ENCODE results near the gene ZNF652.
"Not testable (repeated sequence)": the region's sequence is repeated elsewhere in the genome, so short reads cannot be mapped to it uniquely, and the experiment has no call there.

ZNF652 gene

GRCh38 chr17:49287481-49287880 is 74.6 kb downstream of the ZNF652 start:
- Histone ChIP-seq H3K4me2 (ENCODE audit: low read length) (no peak overlapping the region), H3K9me3 (ENCODE audit: insufficient read depth, low read length) (no peaks in the 10 kb centered on the region), H4K20me1 (ENCODE audit: insufficient read depth, low read length) (no peaks in the 10 kb centered on the region), H3K4me3 (ENCODE audit: low read length) (no peak overlapping the region), H3K27me3 (ENCODE audit: low read depth, low read length) (no peaks in the 10 kb centered on the region), H3K4me1 (ENCODE audit: low read length) (no peaks in the 10 kb centered on the region), H3K79me2 (ENCODE audit: low read length) (no peaks in the 10 kb centered on the region), H2AFZ (ENCODE audit: low read depth, low read length) (no peak overlapping the region), H3K27ac (ENCODE audit: low read length) (no peak overlapping the region), H3K9ac (ENCODE audit: low read length) (no peak overlapping the region), H3K36me3 (replicated peaks; ENCODE audit: low read depth, low read length) (no peaks in the 10 kb centered on the region)
- TF ChIP-seq CTCF (IDR thresholded peaks at IDR 0.05; ENCODE audit: low read depth, low read length) = no peak
- TF ChIP-seq EZH2phosphoT487 (IDR thresholded peaks at IDR 0.05; ENCODE audit: low read depth) = no peak

- not testable (repeated sequence) for H4K20me1 ChIP-seq (ENCODE audit: insufficient read depth, low read length); H3K27ac ChIP-seq (ENCODE audit: low read length); H3K4me1 ChIP-seq (ENCODE audit: low read length); H3K9ac ChIP-seq (ENCODE audit: low read length); H2AFZ ChIP-seq (ENCODE audit: low read depth, low read length); H3K4me2 ChIP-seq (ENCODE audit: low read length); H3K79me2 ChIP-seq (ENCODE audit: low read length); H3K36me3 ChIP-seq (replicated peaks; ENCODE audit: low read depth, low read length); H3K27me3 ChIP-seq (ENCODE audit: low read depth, low read length); H3K4me3 ChIP-seq (ENCODE audit: low read length); H3K9me3 ChIP-seq (ENCODE audit: insufficient read depth, low read length)
These were observed 75.6 kb downstream of the ZNF652 start for GRCh38 chr17:49286261-49286973.

- Histone ChIP-seq H3K4me2 (ENCODE audit: low read length) (no peak overlapping the region), H3K4me3 (ENCODE audit: low read length) (no peak overlapping the region), H3K4me1 (ENCODE audit: low read length) (no peaks in the 10 kb centered on the region), H3K27ac (ENCODE audit: low read length) (no peak overlapping the region), H4K20me1 (ENCODE audit: insufficient read depth, low read length) (no peaks in the 10 kb centered on the region), H2AFZ (ENCODE audit: low read depth, low read length) (no peak overlapping the region), H3K9ac (ENCODE audit: low read length) (no peak overlapping the region), H3K27me3 (ENCODE audit: low read depth, low read length) (no peaks in the 10 kb centered on the region), H3K9me3 (ENCODE audit: insufficient read depth, low read length) (no peaks in the 10 kb centered on the region), H3K36me3 (replicated peaks; ENCODE audit: low read depth, low read length) (no peaks in the 10 kb centered on the region), H3K79me2 (ENCODE audit: low read length) (no peaks in the 10 kb centered on the region)
- no peak for TF ChIP-seq EZH2phosphoT487 (IDR thresholded peaks at IDR 0.05; ENCODE audit: low read depth)
- TF ChIP-seq CTCF (IDR thresholded peaks at IDR 0.05; ENCODE audit: low read depth, low read length) = no peak
These were observed 76.3 kb downstream of the ZNF652 start for GRCh38 chr17:49285716-49286115.

GRCh38 chr17:49280918-49281317 is 81.1 kb downstream of the ZNF652 start:
- no peak overlapping the region for H3K27ac ChIP-seq (ENCODE audit: low read length)
- H2AFZ ChIP-seq (ENCODE audit: low read depth, low read length) = no peak overlapping the region
- no peak overlapping the region for H3K4me2 ChIP-seq (ENCODE audit: low read length)

More at GRCh38 chr17:49280918-49281317, 81.1 kb downstream of the ZNF652 start:
- Histone ChIP-seq H3K4me1 (ENCODE audit: low read length) (no peaks in the 10 kb centered on the region), H3K36me3 (replicated peaks; ENCODE audit: low read depth, low read length) (no peaks in the 10 kb centered on the region), H4K20me1 (ENCODE audit: insufficient read depth, low read length) (no peaks in the 10 kb centered on the region), H3K9me3 (ENCODE audit: insufficient read depth, low read length) (no peaks in the 10 kb centered on the region), H3K4me3 (ENCODE audit: low read length) (no peak overlapping the region), H3K9ac (ENCODE audit: low read length) (no peak overlapping the region), H3K27me3 (ENCODE audit: low read depth, low read length) (no peaks in the 10 kb centered on the region), H3K79me2 (ENCODE audit: low read length) (no peaks in the 10 kb centered on the region)
- TF ChIP-seq EZH2phosphoT487 (IDR thresholded peaks at IDR 0.05; ENCODE audit: low read depth) = no peak
- no peak for TF ChIP-seq CTCF (IDR thresholded peaks at IDR 0.05; ENCODE audit: low read depth, low read length)

Data from OCI-LY3 (cell line).